Stimulated activated CD8-positive, alpha-beta memory T cell treated with anti-CD3 and anti-CD28 coated beads, Interleukin-7, amount 100 ng/mL, for 48 hours (primary cell): ENCODE data around the gene STARD4.

ENCODE experiments used
- DNase-seq, 2 donors: peaks; one replicate each; pipeline ENCODE4 v3.0.0-alpha.2; 2020; ENCODE audit warnings: low read depth in 1 of 2; ENCODE audit errors: extremely low read depth in 1 of 2

The STARD4 gene

GRCh38 chr5:111478266-111478665, 34.1 kb downstream of the STARD4 start:
- DNase-seq, result no peak

- DNase-seq, result no peak
Observed at GRCh38 chr5:111472579-111472978, 39.8 kb downstream of the STARD4 start.

DNA sequence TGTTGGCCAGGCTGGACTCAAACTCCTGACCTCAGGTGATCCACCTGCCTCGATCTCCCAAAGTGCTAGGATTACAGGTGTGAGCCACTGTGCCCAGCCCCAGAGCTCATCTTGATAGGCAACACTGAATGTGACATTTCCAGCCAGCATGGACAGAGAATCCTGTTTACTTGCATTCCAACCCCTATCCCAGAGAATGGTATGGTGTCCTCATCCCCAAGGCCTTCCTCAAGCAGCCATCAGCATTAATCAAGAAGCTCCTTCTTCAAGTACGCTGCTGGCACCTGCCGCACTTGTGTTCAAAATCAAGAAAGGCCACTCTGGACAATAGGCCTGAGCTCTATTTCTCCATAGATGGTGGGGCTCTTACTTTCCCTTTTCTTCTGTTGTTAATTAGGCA, 40.2 kb downstream of the STARD4 start:
- no peak for DNase-seq

GRCh38 chr5:111469903-111470302, 42.4 kb downstream of the STARD4 start:
- DNase-seq, result no peak

DNA sequence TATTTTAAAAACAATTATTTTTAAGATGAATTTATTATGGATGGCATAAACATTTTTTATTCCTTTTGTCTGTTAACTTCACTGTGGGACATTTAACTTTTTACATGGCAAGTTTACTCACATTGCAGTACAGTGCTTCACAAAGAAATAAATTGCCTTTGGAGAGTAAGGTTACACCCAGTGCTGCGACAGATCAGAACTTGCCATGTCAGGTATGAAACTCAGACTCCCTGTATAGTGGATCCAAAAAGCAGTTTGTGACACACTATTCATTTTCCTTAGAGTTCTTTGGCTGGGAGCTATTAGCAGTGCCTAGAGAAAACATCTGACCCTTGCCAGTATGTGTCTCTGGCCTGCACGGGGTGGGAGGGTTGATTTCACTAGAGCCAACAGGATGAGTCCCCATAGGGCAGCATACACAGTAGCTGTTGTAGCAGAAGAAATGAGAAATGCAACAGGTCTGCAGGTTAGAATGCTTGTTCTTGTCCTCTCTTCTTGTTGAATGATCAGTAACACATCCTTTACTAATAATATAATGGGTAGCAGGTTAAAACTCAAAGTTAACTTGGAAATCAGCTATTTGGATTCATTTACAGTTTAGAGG, 42.9 kb downstream of the STARD4 start:
- no peak for DNase-seq

DNA sequence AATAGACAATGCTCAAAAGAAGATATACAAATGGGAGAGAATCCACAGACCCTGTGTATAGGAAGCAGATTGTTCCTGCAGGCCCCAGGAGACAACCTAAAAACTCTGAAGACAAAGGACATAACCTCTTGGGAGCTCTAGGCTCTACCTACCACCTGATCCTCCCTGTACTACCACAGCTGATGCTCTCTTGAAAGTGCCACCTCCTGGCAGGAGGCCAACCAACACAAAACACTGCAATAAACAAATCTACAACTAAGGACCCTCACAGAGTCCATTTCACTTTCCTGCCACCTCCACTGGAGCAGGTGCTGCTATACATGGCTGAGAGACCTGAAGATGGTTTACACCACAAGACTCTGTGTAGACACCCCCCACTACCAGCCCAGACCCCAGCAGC, 49.0 kb downstream of the STARD4 start:
- DNase-seq, result no peak

DNA sequence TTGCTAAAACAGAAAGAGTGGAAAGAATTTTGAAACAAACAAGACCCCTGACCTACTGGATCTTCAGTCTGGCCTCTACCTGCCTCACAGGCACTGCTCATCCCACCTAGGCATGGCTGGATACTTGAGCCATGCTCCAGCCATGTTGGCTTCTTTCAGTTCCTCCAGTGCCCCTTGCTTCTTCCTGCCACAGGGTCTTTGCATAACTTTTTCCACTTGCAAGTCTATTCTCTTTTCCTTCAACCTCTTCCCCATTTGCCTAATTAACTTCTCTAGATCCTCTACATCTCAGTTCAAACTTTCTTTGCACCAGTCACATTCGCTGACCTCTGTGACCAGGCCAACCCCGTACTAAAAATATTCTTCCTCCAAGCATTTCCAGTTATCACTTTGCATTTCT, 50.4 kb downstream of the STARD4 start:
- no peak for DNase-seq

DNA sequence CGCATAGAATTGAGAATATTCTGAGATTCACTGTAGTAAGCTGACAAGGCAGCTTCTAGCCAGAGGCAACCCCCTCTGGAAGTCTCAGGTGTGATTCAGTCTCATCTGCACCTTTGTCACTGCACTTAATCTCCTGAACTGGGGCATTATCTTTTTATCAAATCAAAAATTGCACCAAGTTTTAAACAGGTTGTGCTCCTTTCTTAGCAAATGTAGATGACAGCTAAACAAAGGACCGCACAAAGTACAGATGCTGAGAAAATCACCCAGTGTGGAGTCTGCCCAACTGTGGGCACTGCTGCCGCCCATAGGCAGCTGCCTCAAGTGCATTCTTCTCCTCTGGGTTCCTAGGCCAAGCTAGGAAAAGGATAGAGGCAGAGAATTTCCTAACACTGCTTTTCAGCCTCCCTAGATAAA, 51.1 kb downstream of the STARD4 start:
- DNase-seq, result no peak

DNA sequence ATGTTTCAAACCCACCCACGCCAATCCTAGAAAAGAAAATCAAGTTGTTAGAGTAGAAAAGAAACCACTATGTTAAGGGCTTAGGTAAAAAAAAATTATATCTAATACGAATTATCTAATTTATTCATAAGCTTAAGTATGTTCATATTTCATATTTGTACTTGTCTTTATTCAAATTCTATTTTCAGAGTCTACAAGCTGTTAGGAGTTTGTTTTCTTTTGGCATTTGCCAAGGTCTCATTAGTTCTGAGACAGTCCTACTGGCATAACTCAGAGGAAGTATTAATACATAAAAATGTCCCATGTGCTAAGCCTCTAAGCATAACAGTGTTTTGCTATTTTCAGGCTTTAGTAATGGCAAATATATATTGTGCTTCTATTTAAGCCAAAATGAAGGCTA, 57.6 kb downstream of the STARD4 start:
- DNase-seq, result no peak

DNA sequence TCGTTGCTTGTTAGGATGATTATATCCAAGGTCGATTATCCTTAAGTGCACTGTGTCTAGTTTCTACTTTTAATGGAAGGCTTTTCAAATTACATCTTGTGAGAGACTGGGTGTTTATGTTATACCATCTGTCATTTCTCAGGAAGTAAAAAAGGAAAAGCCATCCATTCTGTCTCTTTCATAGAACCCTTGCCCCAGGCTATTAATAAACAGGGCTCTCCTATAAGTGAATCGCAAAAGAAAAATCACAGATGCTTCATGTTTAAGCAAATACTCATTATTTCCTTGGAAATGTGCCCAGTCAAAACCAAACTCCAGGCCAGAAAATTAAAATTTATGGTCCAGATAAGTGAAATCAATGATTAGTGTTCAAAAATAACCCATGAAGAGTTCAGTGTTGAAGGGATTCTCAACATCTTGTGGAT, 58.1 kb downstream of the STARD4 start:
- DNase-seq, result no peak

GRCh38 chr5:111453747-111454146, 58.6 kb downstream of the STARD4 start:
- no peak for DNase-seq

- no peak for DNase-seq
Observed at GRCh38 chr5:111453295-111453694, 59.0 kb downstream of the STARD4 start.

GRCh38 chr5:111447822-111448221, 64.5 kb downstream of the STARD4 start:
- no peak for DNase-seq

DNA sequence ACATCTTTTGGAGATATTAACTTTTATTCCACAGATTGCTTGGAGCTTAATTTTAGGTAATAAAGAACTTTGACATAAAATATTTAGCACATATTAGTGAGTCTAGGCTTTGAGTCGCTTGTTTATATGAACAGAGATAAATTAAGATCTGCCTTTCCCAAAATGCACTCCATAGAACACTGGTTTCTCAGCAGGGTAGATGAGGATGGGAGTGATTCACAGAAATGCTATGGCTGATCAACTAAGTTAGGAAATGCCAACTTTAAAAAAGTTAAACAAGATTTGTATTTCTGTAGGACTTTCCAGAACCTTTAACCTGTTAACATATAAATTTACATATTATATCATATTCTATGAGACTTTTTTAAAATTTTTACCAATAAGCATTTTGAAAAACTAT, 65.2 kb downstream of the STARD4 start:
- no peak for DNase-seq
